Muscle layer of colon (tissue), 2 donors: ENCODE results near the gene MS4A18.
"Not testable (repeated sequence)": the region's sequence is repeated elsewhere in the genome, so short reads cannot be mapped to it uniquely, and the experiment has no call there.

Experiments used
- H3K27ac ChIP-seq: one replicate; pipeline ENCODE4 v1.7.0; 2013; ENCODE audit warnings: low read depth, mild to moderate bottlenecking, low read length, moderate library complexity
- H3K27me3 ChIP-seq, 2 donors: one replicate each; pipeline ENCODE4 v1.7.0; 2013; ENCODE audit warnings: low read length in 2 of 2, mild to moderate bottlenecking in 2 of 2; ENCODE audit not compliant: insufficient read depth in 2 of 2, control insufficient read depth in 1 of 2
- H3K36me3 ChIP-seq: one replicate; pipeline ENCODE4 v1.7.0; 2013; ENCODE audit warnings: mild to moderate bottlenecking, low read length; ENCODE audit not compliant: insufficient read depth
- H3K4me1 ChIP-seq: one replicate; pipeline ENCODE4 v1.7.0; 2013; ENCODE audit warnings: mild to moderate bottlenecking, low read length; ENCODE audit not compliant: insufficient read depth
- H3K4me3 ChIP-seq, 2 donors: one replicate each; pipeline ENCODE4 v1.7.0; 2013; ENCODE audit warnings: low read length in 2 of 2, low read depth in 1 of 2, mild to moderate bottlenecking in 1 of 2, moderate library complexity in 1 of 2
- H3K9ac ChIP-seq: one replicate; pipeline ENCODE4 v1.7.0; 2013; ENCODE audit warnings: low read length
- H3K9me3 ChIP-seq: one replicate; pipeline ENCODE4 v1.7.0; 2013; ENCODE audit warnings: mild to moderate bottlenecking, low read length
- donor health status: abdominal sarcoma.
- donor health status: Adenocarcinoma of cecum.

The MS4A18 gene

DNA sequence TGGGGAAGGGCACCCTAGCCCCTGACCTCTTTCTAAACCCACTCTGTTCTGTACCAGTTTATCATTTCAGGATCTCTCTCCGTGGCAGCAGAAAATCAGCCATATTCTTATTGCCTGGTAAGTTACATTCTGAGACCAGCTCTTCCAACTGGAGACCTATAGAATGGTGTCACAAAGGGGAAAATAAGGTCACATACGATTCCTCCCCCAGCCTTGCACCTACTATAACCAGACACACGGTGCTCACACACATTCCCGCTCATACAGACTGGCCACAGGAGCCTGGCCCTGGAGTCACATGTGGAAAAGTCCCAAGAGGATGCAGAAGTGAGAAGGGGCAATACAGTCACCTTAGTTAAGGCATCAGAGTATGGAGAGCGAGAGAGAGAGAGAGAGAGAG, 17.6 kb upstream of the MS4A18 start:
- Histone ChIP-seq H3K9me3 (no peaks in the 10 kb centered on the region), H3K9ac (no peak overlapping the region), H3K4me3 (no peak overlapping the region), H3K27me3 (no peaks in the 10 kb centered on the region), H3K4me1 (no peaks in the 10 kb centered on the region), H3K27ac (no peak overlapping the region), H3K36me3 (no peaks in the 10 kb centered on the region)

DNA sequence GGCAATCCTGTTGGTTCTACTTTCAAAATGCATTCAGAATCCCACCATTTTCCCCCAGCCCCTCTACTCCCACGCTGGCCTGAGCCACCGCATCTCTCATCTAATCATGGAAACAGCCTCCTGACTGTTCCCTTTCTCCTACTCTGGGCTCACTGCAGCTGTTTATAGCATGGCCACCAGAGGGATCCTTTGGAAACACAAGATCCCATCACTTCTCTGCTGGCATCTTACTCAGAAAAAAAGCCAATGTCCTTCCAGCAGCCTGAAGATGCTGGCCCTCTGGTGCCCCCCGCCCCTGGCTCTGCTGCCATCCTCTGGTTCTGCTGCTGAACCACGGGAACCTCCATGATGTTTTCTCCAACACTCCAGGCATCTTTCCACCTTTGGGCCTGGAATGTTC, 14.0 kb upstream of the MS4A18 start:
- H3K9me3 ChIP-seq, result no peaks in the 10 kb centered on the region
- H3K27ac ChIP-seq, result no peak overlapping the region
- H3K27me3 ChIP-seq, result no peaks in the 10 kb centered on the region
- no peaks in the 10 kb centered on the region for H3K4me1 ChIP-seq
- no peak overlapping the region for H3K4me3 ChIP-seq
- H3K9ac ChIP-seq, result no peak overlapping the region
- no peaks in the 10 kb centered on the region for H3K36me3 ChIP-seq

DNA sequence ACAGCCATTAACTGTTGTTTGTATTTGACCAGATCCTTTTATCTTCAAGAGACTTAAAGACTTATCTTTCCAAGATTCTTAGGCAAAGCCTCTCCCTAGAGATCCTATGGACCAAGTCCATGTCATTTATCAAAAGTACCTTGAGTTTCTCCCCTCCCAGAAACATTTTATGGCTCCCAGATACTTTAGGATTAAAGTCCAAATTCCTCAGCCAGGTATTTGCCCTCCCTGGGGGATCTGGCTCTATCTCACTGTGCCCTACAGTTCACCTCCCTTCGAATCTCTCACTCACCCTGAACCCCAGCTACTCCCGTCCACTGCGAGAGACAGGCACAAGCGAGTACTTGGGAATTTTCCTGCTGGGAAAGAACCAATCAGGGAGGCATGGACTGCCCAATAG, 13.2 kb upstream of the MS4A18 start:
- H3K36me3 ChIP-seq, result no peaks in the 10 kb centered on the region
- no peaks in the 10 kb centered on the region for H3K4me1 ChIP-seq
- no peak overlapping the region for H3K4me3 ChIP-seq
- no peak overlapping the region for H3K27ac ChIP-seq
- H3K9me3 ChIP-seq, result no peaks in the 10 kb centered on the region
- H3K27me3 ChIP-seq, result no peaks in the 10 kb centered on the region
- H3K9ac ChIP-seq, result no peak overlapping the region

DNA sequence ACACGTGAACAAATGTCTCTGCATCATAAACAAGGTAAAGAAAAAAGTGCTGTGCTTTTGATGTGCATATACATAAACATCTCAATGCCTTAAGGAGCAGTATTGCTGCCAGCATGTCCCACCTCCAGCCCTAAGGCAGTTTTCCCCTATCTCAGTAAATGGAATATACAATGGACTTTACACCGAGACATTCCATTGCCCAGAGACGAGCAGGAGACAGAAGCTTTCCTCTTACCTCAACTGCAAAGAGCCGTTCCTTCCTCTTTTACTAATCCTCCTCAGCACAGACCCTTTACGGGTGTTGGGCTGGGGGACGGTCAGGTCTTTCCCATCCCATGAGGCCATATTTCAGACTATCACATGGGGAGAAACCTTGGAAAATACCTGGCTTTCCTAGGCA, 11.1 kb upstream of the MS4A18 start:
- H3K27ac ChIP-seq, H3K9me3 ChIP-seq, H3K4me1 ChIP-seq, H3K4me3 ChIP-seq, H3K27me3 ChIP-seq, H3K36me3 ChIP-seq, H3K9ac ChIP-seq: not testable (repeated sequence)

DNA sequence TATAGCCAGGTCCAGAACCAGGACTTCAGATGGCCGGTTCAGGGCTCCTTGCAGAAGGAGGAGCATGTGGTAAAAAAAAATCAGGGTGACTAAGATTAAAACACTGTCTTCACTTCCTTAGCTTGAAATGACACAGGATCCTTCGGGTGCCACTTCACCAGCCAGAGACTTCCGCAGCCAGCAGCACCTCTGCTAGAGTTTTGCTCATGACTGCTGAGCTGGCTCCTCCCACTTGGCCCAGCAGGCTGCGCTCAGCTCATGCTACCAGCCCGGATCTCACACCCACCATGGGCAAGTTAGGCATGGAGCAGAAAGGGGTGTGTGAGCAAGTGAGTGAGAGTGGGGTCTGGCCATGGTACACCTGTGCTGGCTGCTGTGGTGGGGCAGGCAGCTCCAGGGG, 6.6 kb upstream of the MS4A18 start:
- H3K27me3 ChIP-seq, result no peaks in the 10 kb centered on the region

DNA sequence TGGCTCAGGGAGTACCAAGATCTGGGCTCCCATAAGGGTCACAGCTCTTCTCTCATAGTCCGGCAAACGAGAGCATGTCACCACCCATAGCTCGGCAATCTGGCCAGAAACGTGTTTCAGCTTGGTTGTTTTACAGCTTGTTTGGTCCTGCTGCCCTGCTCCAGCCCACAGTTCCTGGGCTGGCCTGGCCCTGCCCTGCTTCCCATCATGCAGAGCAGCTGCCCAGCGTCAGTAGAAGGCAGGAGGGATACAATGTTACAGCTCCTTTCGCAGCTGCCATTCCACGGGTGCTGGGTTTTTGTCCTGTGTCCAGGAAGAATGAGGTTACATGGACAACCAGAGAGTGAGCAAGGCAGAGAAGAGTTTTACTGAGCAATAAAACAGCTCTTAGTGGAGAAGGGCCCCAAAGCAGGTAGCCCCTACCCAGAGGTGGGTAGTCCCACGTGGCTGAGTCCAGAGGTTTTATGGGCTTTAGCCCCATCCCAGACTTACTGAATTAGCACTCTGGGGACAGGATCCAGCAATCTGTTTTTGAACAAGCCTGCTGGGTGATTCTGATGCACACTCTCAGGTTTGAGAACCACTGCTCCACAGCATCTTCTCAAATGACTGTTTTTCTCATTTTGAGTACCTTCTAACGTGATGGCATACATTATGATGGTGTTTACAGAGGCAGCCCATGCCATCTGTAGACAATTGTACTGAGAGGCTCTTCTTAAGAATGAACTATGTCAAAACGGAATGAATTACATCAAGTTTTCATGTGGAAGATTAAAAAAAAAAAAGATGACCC, 5.8 kb upstream of the MS4A18 start:
- no peaks in the 10 kb centered on the region for H3K4me1 ChIP-seq
- H3K4me3 ChIP-seq, result no peak overlapping the region
- H3K9ac ChIP-seq, result no peak overlapping the region
- no peak overlapping the region for H3K27ac ChIP-seq
- H3K9me3 ChIP-seq, result no peaks in the 10 kb centered on the region
- H3K27me3 ChIP-seq, result no peaks in the 10 kb centered on the region
- no peaks in the 10 kb centered on the region for H3K36me3 ChIP-seq

More for the DNA sequence above, 6.6 kb upstream of the MS4A18 start:
- Histone ChIP-seq H3K9me3 (no peaks in the 10 kb centered on the region), H3K36me3 (no peaks in the 10 kb centered on the region), H3K4me3 (no peak overlapping the region), H3K9ac (no peak overlapping the region), H3K4me1 (no peaks in the 10 kb centered on the region), H3K27ac (no peak overlapping the region)

DNA sequence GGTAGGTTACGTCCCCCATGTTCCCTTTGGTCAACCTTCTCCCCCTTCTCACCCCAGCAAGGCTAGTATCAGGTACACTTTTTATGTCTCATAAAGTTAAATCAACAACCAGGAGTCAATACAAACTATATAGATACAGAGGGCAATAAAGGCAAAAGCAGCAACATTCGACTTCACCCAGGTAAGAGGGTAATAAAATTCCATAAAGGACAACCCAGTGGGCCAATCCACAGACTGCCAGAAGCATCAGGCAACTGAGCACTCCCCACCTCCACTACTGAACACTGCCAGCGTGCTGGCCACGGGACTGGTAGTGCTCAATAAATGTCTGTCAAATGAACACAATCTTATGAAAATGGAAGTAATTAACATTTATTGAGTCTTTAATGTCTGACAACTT, 5.1 kb upstream of the MS4A18 start:
- Histone ChIP-seq H3K27me3 (no peaks in the 10 kb centered on the region), H3K27ac (no peak overlapping the region), H3K9ac (no peak overlapping the region), H3K4me3 (no peak overlapping the region), H3K4me1 (no peaks in the 10 kb centered on the region), H3K9me3 (no peaks in the 10 kb centered on the region), H3K36me3 (no peaks in the 10 kb centered on the region)

DNA sequence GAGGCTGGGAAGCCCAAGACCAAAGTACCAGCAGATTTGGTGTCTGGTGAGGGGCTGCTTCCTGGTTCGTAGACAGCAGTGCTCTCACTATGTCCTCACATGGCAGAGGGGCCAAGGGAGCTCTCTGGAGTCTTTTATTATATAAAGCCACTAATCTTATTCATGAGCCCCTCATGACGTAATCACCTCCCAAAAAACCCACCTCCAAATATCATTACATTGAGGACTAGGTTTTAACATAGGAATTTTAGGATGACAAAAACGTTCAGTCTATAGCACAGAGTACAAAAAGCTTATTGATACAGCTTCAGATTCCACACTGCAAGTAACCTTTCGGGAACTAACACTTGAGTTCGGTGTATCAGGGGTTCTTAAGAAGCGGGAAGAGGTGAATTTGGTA, 4.1 kb upstream of the MS4A18 start:
- no peak overlapping the region for H3K4me3 ChIP-seq

DNA sequence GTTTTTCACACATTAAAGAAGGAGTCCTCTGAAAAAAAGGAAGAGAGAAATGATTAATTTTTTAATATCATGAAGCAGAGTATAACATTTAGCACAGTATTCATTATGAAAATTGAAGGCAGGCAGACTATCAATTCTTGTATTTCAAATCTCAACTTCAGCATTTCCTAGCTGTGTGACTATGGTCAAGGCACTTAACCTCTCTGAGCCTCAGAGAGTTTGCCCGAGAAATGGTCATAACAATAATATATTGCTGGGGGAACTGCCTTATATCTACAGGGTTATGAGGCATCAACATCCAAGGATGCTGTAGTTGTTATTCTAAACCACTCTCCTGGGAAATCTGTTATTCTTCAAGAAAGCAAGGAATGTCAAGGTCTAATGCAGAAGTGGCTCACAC, 1.1 kb downstream of the MS4A18 start:
- H3K9ac ChIP-seq, result no peak overlapping the region
- H3K36me3 ChIP-seq, result no peaks in the 10 kb centered on the region

More for the DNA sequence above, 4.1 kb upstream of the MS4A18 start:
- Histone ChIP-seq H3K27ac (no peak overlapping the region), H3K9me3 (no peaks in the 10 kb centered on the region), H3K27me3 (no peaks in the 10 kb centered on the region), H3K36me3 (no peaks in the 10 kb centered on the region), H3K4me1 (no peaks in the 10 kb centered on the region), H3K9ac (no peak overlapping the region)

DNA sequence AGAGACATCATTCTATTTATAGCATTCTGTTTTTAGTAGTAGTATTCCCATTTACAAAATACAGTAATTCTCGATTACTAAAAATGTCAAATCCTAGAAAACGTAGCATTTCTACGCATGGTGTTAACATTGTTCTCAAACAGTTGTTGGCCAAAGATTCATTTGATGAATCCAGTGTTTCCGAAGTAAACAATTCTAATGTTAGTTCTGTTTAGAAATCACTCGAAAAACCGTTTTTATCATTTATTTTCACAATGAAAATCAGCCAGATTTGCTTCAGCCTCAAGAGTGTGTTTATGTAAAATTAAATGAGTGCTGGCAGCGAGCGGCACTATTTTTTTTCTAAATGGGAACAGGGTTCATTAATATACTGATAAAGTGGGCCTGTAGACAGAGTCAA, 7.1 kb downstream of the MS4A18 start:
- Histone ChIP-seq H3K9ac (no peak overlapping the region), H3K4me1 (no peaks in the 10 kb centered on the region), H3K27ac (no peak overlapping the region), H3K9me3 (no peaks in the 10 kb centered on the region), H3K36me3 (no peaks in the 10 kb centered on the region), H3K4me3 (no peak overlapping the region), H3K27me3 (peaks cover 0 to 8% of the 10 kb centered on the region in 2 donors)

More for the DNA sequence above, 1.1 kb downstream of the MS4A18 start:
- Histone ChIP-seq H3K27me3 (peaks cover 0 to 8% of the 10 kb centered on the region in 2 donors), H3K9me3 (no peaks in the 10 kb centered on the region), H3K4me1 (no peaks in the 10 kb centered on the region), H3K4me3 (no peak overlapping the region), H3K27ac (no peak overlapping the region)

DNA sequence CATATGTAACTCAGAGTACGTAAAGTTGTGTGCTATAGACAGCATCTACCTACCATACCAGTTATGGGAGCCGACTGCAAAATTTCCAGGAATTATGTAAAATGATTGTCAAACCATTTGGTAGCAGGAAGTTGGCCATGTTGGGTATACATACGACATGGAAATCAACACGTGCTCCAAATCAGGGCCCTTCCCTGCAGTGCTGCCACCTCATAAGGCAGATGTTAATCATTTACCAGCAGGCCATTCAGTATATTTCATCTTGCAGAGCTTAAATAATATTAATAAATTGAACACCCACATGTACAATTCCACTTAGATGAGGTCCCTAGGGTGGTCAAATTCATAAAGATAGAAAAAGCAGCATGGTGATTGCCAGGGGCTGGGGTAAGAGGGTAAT, 9.8 kb downstream of the MS4A18 start:
- no peaks in the 10 kb centered on the region for H3K27me3 ChIP-seq
- H3K36me3 ChIP-seq, result no peaks in the 10 kb centered on the region
- H3K27ac ChIP-seq, result no peak overlapping the region
- no peaks in the 10 kb centered on the region for H3K4me1 ChIP-seq
- no peaks in the 10 kb centered on the region for H3K9me3 ChIP-seq
- H3K9ac ChIP-seq, result no peak overlapping the region
- no peak overlapping the region for H3K4me3 ChIP-seq

DNA sequence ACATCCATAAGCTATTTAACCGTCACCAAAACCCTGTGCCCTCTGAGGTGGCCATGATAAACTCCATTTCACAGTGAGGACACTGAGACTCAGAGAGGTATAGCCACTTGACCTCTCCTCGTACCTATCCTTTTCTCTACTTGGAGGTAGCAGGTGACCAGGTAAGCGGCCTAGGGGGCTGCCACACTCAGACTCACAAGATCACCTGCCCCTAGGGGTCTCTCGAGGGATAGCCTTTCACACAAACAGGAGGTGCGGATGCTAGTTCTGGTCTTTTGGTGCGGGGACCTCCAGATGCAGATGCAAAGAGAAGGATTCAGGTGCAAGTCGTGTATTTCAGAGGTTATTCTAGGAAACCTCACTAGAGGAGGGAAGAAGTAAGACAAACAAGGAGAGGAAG, 14.6 kb downstream of the MS4A18 start:
- Histone ChIP-seq H3K36me3 (no peaks in the 10 kb centered on the region), H3K27ac (no peak overlapping the region), H3K9me3 (no peaks in the 10 kb centered on the region), H3K4me3 (no peak overlapping the region), H3K4me1 (no peaks in the 10 kb centered on the region), H3K9ac (no peak overlapping the region), H3K27me3 (no peaks in the 10 kb centered on the region)
